ENCODE data around the gene MTHFR. TPM values are rescaled to one million over a fixed set of nuclear protein-coding genes. Genes with fewer than 3 reads are reported as not detected.

Gene MTHFR
- total and polyA plus RNA-seq, 2 of the 4 experiments (the other 2 are of a cell fraction), result 7.3 to 7.4 TPM

DNA sequence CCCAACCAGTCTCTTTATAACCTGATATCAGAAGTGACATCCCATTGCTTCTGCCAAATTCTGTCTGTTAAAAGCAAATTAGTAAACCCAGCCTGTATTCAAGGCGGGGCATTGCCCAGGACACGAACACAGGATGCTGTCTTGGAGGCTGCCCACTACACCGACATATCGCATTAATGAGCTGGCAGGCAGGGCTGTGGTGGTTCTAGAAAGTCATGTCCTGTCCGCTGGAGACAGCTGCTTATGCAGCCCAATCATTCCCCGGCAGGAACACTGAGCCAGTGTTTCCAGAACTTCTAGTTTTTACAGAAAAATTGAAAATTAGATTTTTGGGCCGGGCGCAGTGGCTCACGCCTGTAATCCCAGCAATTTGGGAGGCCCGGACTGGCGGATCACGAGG is 24.5 kb downstream of the MTHFR start:
- H3K18ac ChIP-seq (ENCODE audit: low read depth, low read length), result no peak overlapping the region
- intact Hi-C loops (cut with micrococcal nuclease), result no loop called here
- H3K9me3 ChIP-seq (ENCODE audit: control insufficient read depth, insufficient read depth, low read length), result no peaks in the 10 kb centered on the region
- no peak overlapping the region for H2BK5ac ChIP-seq (ENCODE audit: low read depth, low read length, poor library complexity, severe bottlenecking)
- no peak overlapping the region for H3K4me3 ChIP-seq (ENCODE audit: insufficient read depth, low read depth, low read length)
- H3K9ac ChIP-seq (ENCODE audit: low read depth, low read length), result no peak overlapping the region
- H2BK120ac ChIP-seq (ENCODE audit: low read depth, low read length), result no peak overlapping the region
- TF ChIP-seq CEBPB (IDR thresholded peaks at IDR 0.05; ENCODE audit: low read depth, low read length), result no peak
- TF ChIP-seq POLR2A (IDR thresholded peaks at IDR 0.05; ENCODE audit: low read depth, low read length), result no peak
- no peak for TF ChIP-seq FOS (IDR thresholded peaks at IDR 0.05; ENCODE audit: low read depth, low read length)
- TF ChIP-seq RCOR1 (IDR thresholded peaks at IDR 0.05; ENCODE audit: insufficient replicate concordance, low read length), result no peak
- TF ChIP-seq SMC3 (IDR thresholded peaks at IDR 0.05; ENCODE audit: low read depth, low read length), result no peak
- no peak for TF ChIP-seq RFX5 (IDR thresholded peaks at IDR 0.05; ENCODE audit: low read depth, low read length)
- no peak for TF ChIP-seq CHD1 (IDR thresholded peaks at IDR 0.05; ENCODE audit: low read depth, low read length)
- TF ChIP-seq NFE2L2 (IDR thresholded peaks at IDR 0.05; ENCODE audit: low read depth, low read length), result no peak
- TF ChIP-seq RAD21 (IDR thresholded peaks at IDR 0.05; ENCODE audit: low read length), result no peak
- no peak for TF ChIP-seq MXI1 (IDR thresholded peaks at IDR 0.05; ENCODE audit: borderline replicate concordance, low read depth, low read length)
- TF ChIP-seq, protein P1, sequence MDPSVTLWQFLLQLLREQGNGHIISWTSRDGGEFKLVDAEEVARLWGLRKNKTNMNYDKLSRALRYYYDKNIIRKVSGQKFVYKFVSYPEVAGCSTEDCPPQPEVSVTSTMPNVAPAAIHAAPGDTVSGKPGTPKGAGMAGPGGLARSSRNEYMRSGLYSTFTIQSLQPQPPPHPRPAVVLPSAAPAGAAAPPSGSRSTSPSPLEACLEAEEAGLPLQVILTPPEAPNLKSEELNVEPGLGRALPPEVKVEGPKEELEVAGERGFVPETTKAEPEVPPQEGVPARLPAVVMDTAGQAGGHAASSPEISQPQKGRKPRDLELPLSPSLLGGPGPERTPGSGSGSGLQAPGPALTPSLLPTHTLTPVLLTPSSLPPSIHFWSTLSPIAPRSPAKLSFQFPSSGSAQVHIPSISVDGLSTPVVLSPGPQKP (IDR thresholded peaks at IDR 0.05; ENCODE audit: borderline replicate concordance, low read depth, low read length), result no peak
- no peak for TF ChIP-seq BHLHE40 (IDR thresholded peaks at IDR 0.05; ENCODE audit: low read depth, low read length)
- TF ChIP-seq MAFK (IDR thresholded peaks at IDR 0.05; ENCODE audit: low read depth, low read length), result no peak
- TF ChIP-seq, protein P2, sequence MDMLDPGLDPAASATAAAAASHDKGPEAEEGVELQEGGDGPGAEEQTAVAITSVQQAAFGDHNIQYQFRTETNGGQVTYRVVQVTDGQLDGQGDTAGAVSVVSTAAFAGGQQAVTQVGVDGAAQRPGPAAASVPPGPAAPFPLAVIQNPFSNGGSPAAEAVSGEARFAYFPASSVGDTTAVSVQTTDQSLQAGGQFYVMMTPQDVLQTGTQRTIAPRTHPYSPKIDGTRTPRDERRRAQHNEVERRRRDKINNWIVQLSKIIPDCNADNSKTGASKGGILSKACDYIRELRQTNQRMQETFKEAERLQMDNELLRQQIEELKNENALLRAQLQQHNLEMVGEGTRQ (IDR thresholded peaks at IDR 0.05; ENCODE audit: low read depth, low read length), result no peak
- no peak overlapping the region for H2BK15ac ChIP-seq (ENCODE audit: low read depth, low read length)
- H3K79me1 ChIP-seq (ENCODE audit: low read depth in 1 of 2, low read length in 2 of 2), result no peaks in the 10 kb centered on the region
- H3K36me3 ChIP-seq (ENCODE audit: control insufficient read depth, insufficient read depth, low read length), result no peaks in the 10 kb centered on the region
- H3K14ac ChIP-seq (replicated peaks; ENCODE audit: low read depth, low read length), result no peak overlapping the region
- dilution Hi-C loops (cut with HindIII; ENCODE audit: low sequenced_read_pairs, unreplicated experiment), result no loop called here
- ATAC-seq (ENCODE audit: low read depth), result no peak
- no peaks in the 10 kb centered on the region for H4K20me1 ChIP-seq (ENCODE audit: insufficient read depth, low read length)
- no peak overlapping the region for H3K4me2 ChIP-seq (ENCODE audit: low read depth, low read length)
- H2AFZ ChIP-seq (replicated peaks; ENCODE audit: low read length, poor library complexity), result no peak overlapping the region
- H3K56ac ChIP-seq (ENCODE audit: extremely low read depth, insufficient read depth, low read length), result no peak overlapping the region
- no peak for DNase-seq
- no peak overlapping the region for H2BK20ac ChIP-seq (ENCODE audit: low read depth, low read length)
- H3K27ac ChIP-seq (ENCODE audit: insufficient read depth, low read length), result no peak overlapping the region
- no peaks in the 10 kb centered on the region; the same call in 1 of the 2 replicates for H3K27me3 ChIP-seq (ENCODE audit: control insufficient read depth, insufficient read depth, low read length)
- ChIA-PET CTCF (no interaction called here), POLR2A (ENCODE audit: unreplicated experiment) (no interaction called here)
- no peaks in the 10 kb centered on the region for H3K9me1 ChIP-seq (ENCODE audit: insufficient read depth, low read length)
- no TSS peak for BruUV-seq (replicated peaks)
- H3K4me1 ChIP-seq (ENCODE audit: control insufficient read depth, insufficient read depth, low read length), result peaks cover 3% of the 10 kb centered on the region; the same call in 1 of the 2 replicates
- WGBS, 2 experiments (ENCODE audit: extremely low coverage in 2 of 2, insufficient read length in 1 of 2), result 73% methylated on average over 2 of the region's 12 CpGs; no CpG with 5 or more reads in 1 of the 2 experiments
- no peak overlapping the region for H3K4ac ChIP-seq (ENCODE audit: low read depth, low read length)
- in situ Hi-C loops (cut with MboI; ENCODE audit: low sequenced_read_pairs), result no loop called here
- no peak overlapping the region for H3K23ac ChIP-seq (ENCODE audit: low read depth, low read length)
- no peak overlapping the region for H4K5ac ChIP-seq (ENCODE audit: low read depth, low read length)
- no peak overlapping the region for H2AK5ac ChIP-seq (ENCODE audit: low read depth, low read length)
- H4K8ac ChIP-seq (ENCODE audit: low read depth in 2 of 2, low read length in 2 of 2), result no peak overlapping the region
- no peak overlapping the region for H2AK9ac ChIP-seq (replicated peaks; ENCODE audit: low read depth, low read length, poor library complexity)
- H4K91ac ChIP-seq (ENCODE audit: insufficient read depth, low read depth, low read length), result no peak overlapping the region
